ENCODE data around the gene TMEM39A. TPM values are rescaled to one million over a fixed set of nuclear protein-coding genes. Genes with fewer than 3 reads are reported as not detected.
A peak's percentile ranks its signal among the peaks of the same experiment; 100 is the strongest.

TMEM39A gene
- total and polyA plus RNA-seq, 2 of the 4 experiments (the other 2 are of a cell fraction), result 29.6 to 117 TPM

DNA sequence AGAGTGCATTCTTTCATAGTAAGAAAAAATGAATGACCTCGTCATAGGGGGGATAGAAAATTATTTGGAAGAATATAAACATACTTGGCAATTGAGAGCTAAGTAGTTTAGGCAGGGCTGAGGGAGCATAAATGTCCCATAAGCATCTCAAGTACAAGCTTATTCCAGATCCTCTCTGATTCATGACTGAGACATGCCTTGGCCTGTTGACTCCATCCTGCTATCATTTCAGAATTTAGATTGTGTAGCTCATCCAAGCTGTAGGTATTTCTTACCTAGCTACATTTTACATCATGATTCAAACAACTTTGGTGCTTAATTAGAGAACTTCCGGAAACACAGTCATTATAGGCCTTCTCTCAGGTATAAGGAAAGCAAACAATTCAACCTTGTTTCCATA lies 17.7 kb upstream of the TMEM39A start:
- POLR2A ChIA-PET (ENCODE audit: unreplicated experiment), result no interaction called here
- no peak for TF ChIP-seq CEBPB (IDR thresholded peaks at IDR 0.05; ENCODE audit: low read depth, low read length)
- no peak for TF ChIP-seq MAFK (IDR thresholded peaks at IDR 0.05; ENCODE audit: low read depth, low read length)
- TF ChIP-seq, protein P1, sequence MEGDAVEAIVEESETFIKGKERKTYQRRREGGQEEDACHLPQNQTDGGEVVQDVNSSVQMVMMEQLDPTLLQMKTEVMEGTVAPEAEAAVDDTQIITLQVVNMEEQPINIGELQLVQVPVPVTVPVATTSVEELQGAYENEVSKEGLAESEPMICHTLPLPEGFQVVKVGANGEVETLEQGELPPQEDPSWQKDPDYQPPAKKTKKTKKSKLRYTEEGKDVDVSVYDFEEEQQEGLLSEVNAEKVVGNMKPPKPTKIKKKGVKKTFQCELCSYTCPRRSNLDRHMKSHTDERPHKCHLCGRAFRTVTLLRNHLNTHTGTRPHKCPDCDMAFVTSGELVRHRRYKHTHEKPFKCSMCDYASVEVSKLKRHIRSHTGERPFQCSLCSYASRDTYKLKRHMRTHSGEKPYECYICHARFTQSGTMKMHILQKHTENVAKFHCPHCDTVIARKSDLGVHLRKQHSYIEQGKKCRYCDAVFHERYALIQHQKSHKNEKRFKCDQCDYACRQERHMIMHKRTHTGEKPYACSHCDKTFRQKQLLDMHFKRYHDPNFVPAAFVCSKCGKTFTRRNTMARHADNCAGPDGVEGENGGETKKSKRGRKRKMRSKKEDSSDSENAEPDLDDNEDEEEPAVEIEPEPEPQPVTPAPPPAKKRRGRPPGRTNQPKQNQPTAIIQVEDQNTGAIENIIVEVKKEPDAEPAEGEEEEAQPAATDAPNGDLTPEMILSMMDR (conservative IDR thresholded peaks at IDR 0.05; ENCODE audit: low read depth, low read length), result no peak
- no peak for TF ChIP-seq MXI1 (IDR thresholded peaks at IDR 0.05; ENCODE audit: borderline replicate concordance, low read depth, low read length)
- no peak for TF ChIP-seq BHLHE40 (IDR thresholded peaks at IDR 0.05; ENCODE audit: low read depth, low read length)
- TF ChIP-seq RFX5 (IDR thresholded peaks at IDR 0.05; ENCODE audit: low read depth, low read length), result no peak
- no peak for TF ChIP-seq USF2 (IDR thresholded peaks at IDR 0.05; ENCODE audit: low read depth, low read length)
- WGBS, 2 experiments (ENCODE audit: extremely low coverage in 2 of 2, insufficient read length in 1 of 2), result no CpG with 5 or more reads among the region's 2 CpGs

More for the DNA sequence above, 17.7 kb upstream of the TMEM39A start:
- dilution Hi-C loops (cut with HindIII; ENCODE audit: low sequenced_read_pairs, unreplicated experiment) (no loop called here), intact Hi-C loops (cut with micrococcal nuclease) (no loop called here), in situ Hi-C loops (cut with MboI; ENCODE audit: low sequenced_read_pairs) (no loop called here)
- H4K8ac ChIP-seq (ENCODE audit: low read depth in 2 of 2, low read length in 2 of 2), result no peak overlapping the region
- H3K36me3 ChIP-seq (ENCODE audit: control insufficient read depth, insufficient read depth, low read length), result peaks cover 15% of the 10 kb centered on the region
- no peak overlapping the region for H3K23ac ChIP-seq (ENCODE audit: low read depth, low read length)
- no peak overlapping the region for H3K27ac ChIP-seq (ENCODE audit: insufficient read depth, low read length)
- no peak overlapping the region for H3K14ac ChIP-seq (replicated peaks; ENCODE audit: low read depth, low read length)
- H3K18ac ChIP-seq (ENCODE audit: low read depth, low read length), result no peak overlapping the region; the same call in 1 of the 2 replicates
- H2AK5ac ChIP-seq (ENCODE audit: low read depth, low read length), result no peak overlapping the region
- H3K9me3 ChIP-seq (ENCODE audit: control insufficient read depth, insufficient read depth, low read length), result no peaks in the 10 kb centered on the region
- no peak overlapping the region for H4K91ac ChIP-seq (ENCODE audit: insufficient read depth, low read depth, low read length)
- H4K20me1 ChIP-seq (ENCODE audit: insufficient read depth, low read length), result no peaks in the 10 kb centered on the region
- no peak overlapping the region for H2AK9ac ChIP-seq (replicated peaks; ENCODE audit: low read depth, low read length, poor library complexity)
- no TSS peak for BruUV-seq (replicated peaks)
- H2BK5ac ChIP-seq (ENCODE audit: low read depth, low read length, poor library complexity, severe bottlenecking), result peak overlapping the region; percentile 8
- 0 out of 2 replicates have a peak, but pooled peaks cover 4% of the 10 kb centered on the region for H3K9me1 ChIP-seq (ENCODE audit: insufficient read depth, low read length)
- DNase-seq (peak; percentile 47), ATAC-seq (ENCODE audit: low read depth) (peak; percentile 79)
- no peaks in the 10 kb centered on the region for H3K27me3 ChIP-seq (ENCODE audit: control insufficient read depth, insufficient read depth, low read length)
- H3K79me1 ChIP-seq (ENCODE audit: low read depth in 1 of 2, low read length in 2 of 2), result no peaks in the 10 kb centered on the region
- no peak overlapping the region for H3K4me2 ChIP-seq (ENCODE audit: low read depth, low read length)
- no peak overlapping the region for H4K5ac ChIP-seq (ENCODE audit: low read depth, low read length)
- no peak overlapping the region; the same call in 2 of the 3 replicates for H2BK15ac ChIP-seq (ENCODE audit: low read depth, low read length)
- no peak overlapping the region for H2BK20ac ChIP-seq (ENCODE audit: low read depth, low read length)
- H3K4ac ChIP-seq (ENCODE audit: low read depth, low read length), result no peak overlapping the region
- no peak overlapping the region for H3K56ac ChIP-seq (ENCODE audit: extremely low read depth, insufficient read depth, low read length)
- no peak overlapping the region for H3K9ac ChIP-seq (ENCODE audit: low read depth, low read length)
- CTCF ChIA-PET, result interaction anchor here (0.9 kb wide), 1 partner anchor 14 kb away, joined by 3 read pairs; no protein-coding TSS in a partner anchor
- no peak overlapping the region for H2BK120ac ChIP-seq (ENCODE audit: low read depth, low read length)
- H3K4me1 ChIP-seq (ENCODE audit: control insufficient read depth, insufficient read depth, low read length), result no peaks in the 10 kb centered on the region
- no peak overlapping the region for H3K4me3 ChIP-seq (ENCODE audit: insufficient read depth, low read depth, low read length)
- H2AFZ ChIP-seq (replicated peaks; ENCODE audit: low read length, poor library complexity), result no peak overlapping the region

Data from IMR-90 (cell line).